Liver (tissue), 3 donors: ENCODE data around the gene JPT1.

ENCODE experiments used
- CTCF ChIP-seq: fragments of 150-350 bp; IDR thresholded peaks from 2 replicates; pipeline ENCODE4 v1.5.1; 2017; ENCODE audit warnings: improper control_type of control experiment, low read depth, low read length; ENCODE audit not compliant: missing input control
- EGR1 ChIP-seq, 2 donors: IDR thresholded peaks; 2 replicates each; pipeline ENCODE4 v1.6.1; 2016 to 2018; ENCODE audit warnings: antibody characterized with exemption in 2 of 2, low read depth in 2 of 2
- GABPA ChIP-seq, 2 donors: IDR thresholded peaks in 1 of 2; conservative IDR thresholded peaks in 1 of 2; 2 replicates each; pipeline ENCODE4 v1.6.1; 2016; ENCODE audit warnings: antibody characterized with exemption in 2 of 2, mild to moderate bottlenecking in 1 of 2, moderate library complexity in 1 of 2
- JUND ChIP-seq, 2 donors: IDR thresholded peaks; 2 replicates each; pipeline ENCODE4 v1.6.1; 2016; ENCODE audit warnings: antibody characterized with exemption in 2 of 2
- NR2F2 ChIP-seq: IDR thresholded peaks from 2 replicates; pipeline ENCODE4 v1.6.1; 2016; ENCODE audit warnings: antibody characterized with exemption
- RAD21 ChIP-seq, 2 donors: IDR thresholded peaks; 2 replicates each; pipeline ENCODE4 v1.6.1; 2016; ENCODE audit warnings: antibody characterized with exemption in 2 of 2, mild to moderate bottlenecking in 2 of 2
- RXRA ChIP-seq, 2 donors: IDR thresholded peaks; 2 replicates each; pipeline ENCODE4 v1.6.1; 2017 to 2018; ENCODE audit warnings: antibody characterized with exemption in 2 of 2, mild to moderate bottlenecking in 1 of 2
- SP1 ChIP-seq: IDR thresholded peaks from 2 replicates; pipeline ENCODE4 v1.6.1; 2018; ENCODE audit warnings: antibody characterized with exemption, mild to moderate bottlenecking
- TAF1 ChIP-seq: conservative IDR thresholded peaks from 2 replicates; pipeline ENCODE4 v1.6.1; 2016; ENCODE audit warnings: antibody characterized with exemption, mild to moderate bottlenecking
- YY1 ChIP-seq: IDR thresholded peaks from 2 replicates; pipeline ENCODE4 v1.6.1; 2016; ENCODE audit warnings: antibody characterized with exemption, mild to moderate bottlenecking
- ZBTB33 ChIP-seq: IDR thresholded peaks from 2 replicates; pipeline ENCODE4 v1.6.1; 2016; ENCODE audit warnings: antibody characterized with exemption
- TF ChIP-seq, protein P1 (sequence below): IDR thresholded peaks from 2 replicates; pipeline ENCODE4 v1.6.1; 2016; ENCODE audit warnings: antibody characterized with exemption, mild to moderate bottlenecking
- TF ChIP-seq, protein P2 (sequence below): IDR thresholded peaks from 2 replicates; pipeline ENCODE4 v1.6.1; 2016; ENCODE audit warnings: antibody characterized with exemption
- donor health status: healthy.
- donor health status: healthy.

GRCh38 chr17:75183999-75184884, 29.9 kb upstream of the JPT1 start:
- TF ChIP-seq CTCF = no peak
- TF ChIP-seq TAF1 = no peak
- TF ChIP-seq, protein P1, sequence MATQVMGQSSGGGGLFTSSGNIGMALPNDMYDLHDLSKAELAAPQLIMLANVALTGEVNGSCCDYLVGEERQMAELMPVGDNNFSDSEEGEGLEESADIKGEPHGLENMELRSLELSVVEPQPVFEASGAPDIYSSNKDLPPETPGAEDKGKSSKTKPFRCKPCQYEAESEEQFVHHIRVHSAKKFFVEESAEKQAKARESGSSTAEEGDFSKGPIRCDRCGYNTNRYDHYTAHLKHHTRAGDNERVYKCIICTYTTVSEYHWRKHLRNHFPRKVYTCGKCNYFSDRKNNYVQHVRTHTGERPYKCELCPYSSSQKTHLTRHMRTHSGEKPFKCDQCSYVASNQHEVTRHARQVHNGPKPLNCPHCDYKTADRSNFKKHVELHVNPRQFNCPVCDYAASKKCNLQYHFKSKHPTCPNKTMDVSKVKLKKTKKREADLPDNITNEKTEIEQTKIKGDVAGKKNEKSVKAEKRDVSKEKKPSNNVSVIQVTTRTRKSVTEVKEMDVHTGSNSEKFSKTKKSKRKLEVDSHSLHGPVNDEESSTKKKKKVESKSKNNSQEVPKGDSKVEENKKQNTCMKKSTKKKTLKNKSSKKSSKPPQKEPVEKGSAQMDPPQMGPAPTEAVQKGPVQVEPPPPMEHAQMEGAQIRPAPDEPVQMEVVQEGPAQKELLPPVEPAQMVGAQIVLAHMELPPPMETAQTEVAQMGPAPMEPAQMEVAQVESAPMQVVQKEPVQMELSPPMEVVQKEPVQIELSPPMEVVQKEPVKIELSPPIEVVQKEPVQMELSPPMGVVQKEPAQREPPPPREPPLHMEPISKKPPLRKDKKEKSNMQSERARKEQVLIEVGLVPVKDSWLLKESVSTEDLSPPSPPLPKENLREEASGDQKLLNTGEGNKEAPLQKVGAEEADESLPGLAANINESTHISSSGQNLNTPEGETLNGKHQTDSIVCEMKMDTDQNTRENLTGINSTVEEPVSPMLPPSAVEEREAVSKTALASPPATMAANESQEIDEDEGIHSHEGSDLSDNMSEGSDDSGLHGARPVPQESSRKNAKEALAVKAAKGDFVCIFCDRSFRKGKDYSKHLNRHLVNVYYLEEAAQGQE = no peak
- TF ChIP-seq SP1 = no peak
- TF ChIP-seq RXRA (IDR thresholded peaks at IDR 0.05) = no peak
- TF ChIP-seq, protein P2, sequence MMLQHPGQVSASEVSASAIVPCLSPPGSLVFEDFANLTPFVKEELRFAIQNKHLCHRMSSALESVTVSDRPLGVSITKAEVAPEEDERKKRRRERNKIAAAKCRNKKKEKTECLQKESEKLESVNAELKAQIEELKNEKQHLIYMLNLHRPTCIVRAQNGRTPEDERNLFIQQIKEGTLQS = no peak
- no peak for TF ChIP-seq EGR1 (IDR thresholded peaks at IDR 0.05; ENCODE audit: low read depth in 2 of 2)
- no peak for TF ChIP-seq YY1
- TF ChIP-seq ZBTB33 = no peak
- no peak for TF ChIP-seq GABPA (IDR thresholded peaks at IDR 0.05 in 1 of 2, conservative IDR thresholded peaks at IDR 0.05 in 1 of 2)
- TF ChIP-seq RAD21 (IDR thresholded peaks at IDR 0.05) = no peak
- no peak for TF ChIP-seq JUND (IDR thresholded peaks at IDR 0.05)
- no peak for TF ChIP-seq NR2F2
